ENCODE data around the gene LAYN. TPM values are rescaled to one million over a fixed set of nuclear protein-coding genes. Genes with fewer than 3 reads are reported as not detected.

LAYN gene
- polyA plus RNA-seq, 1 of the 3 experiments (the other 2 are of a cell fraction), result 366 TPM

DNA sequence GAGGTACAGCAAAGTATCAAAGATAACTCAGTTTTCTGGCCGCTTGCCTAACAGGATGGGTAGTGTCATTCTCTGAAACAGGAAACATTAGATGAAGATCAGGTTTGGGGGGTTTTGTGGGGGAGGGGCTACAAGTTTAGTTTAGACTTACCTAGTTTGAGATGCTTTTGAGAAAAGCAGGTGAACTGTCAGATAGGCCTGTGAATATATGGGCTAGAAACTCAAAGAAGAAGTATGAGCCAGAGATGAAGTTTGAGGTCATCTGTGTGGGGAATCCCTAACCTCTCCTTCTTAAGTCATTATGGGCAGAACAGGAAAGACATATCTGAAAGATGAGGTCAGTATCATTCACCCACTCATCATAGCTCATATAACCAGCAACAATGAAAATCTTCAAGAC lies 14.0 kb upstream of the LAYN start:
- DNase-seq, result no peak
- H3K9ac ChIP-seq, result peak overlapping the region; percentile 37; the same call in 1 of the 2 replicates
- no peak overlapping the region for H3K4me3 ChIP-seq (ENCODE audit: low read depth in 2 of 2, low read length in 1 of 2)
- no peaks in the 10 kb centered on the region for H4K20me1 ChIP-seq (ENCODE audit: insufficient read depth)
- no peaks in the 10 kb centered on the region for H3K79me2 ChIP-seq (ENCODE audit: insufficient read depth)
- H3K4me1 ChIP-seq (ENCODE audit: control insufficient read depth in 1 of 2, insufficient read depth in 2 of 2, low read depth in 1 of 2, low read length in 1 of 2), result peaks cover 0 to 23% of the 10 kb centered on the region in 2 experiments; a peak in 2 of 4 replicates
- H2AFZ ChIP-seq (ENCODE audit: low read depth), result no peak overlapping the region
- WGBS (ENCODE audit: low lambda C conversion rate), result 76% methylated on average over 1 of the region's 1 CpG
- H3K4me2 ChIP-seq, result no peak overlapping the region
- ChIA-PET POLR2A (no interaction called here), CTCF (interaction anchor here (0.9 kb wide), 1 partner anchor 14 kb away, joined by 3 read pairs; no protein-coding TSS in a partner anchor)
- peaks cover 52% of the 10 kb centered on the region for H3F3A ChIP-seq (replicated peaks; ENCODE audit: insufficient read depth)
- no peaks in the 10 kb centered on the region for H3K9me2 ChIP-seq
- H3K9me3 ChIP-seq, result no peaks in the 10 kb centered on the region
- no peaks in the 10 kb centered on the region for H3K27me3 ChIP-seq (ENCODE audit: insufficient read depth)
- no peaks in the 10 kb centered on the region for H3K36me3 ChIP-seq (replicated peaks in 1 of 2; ENCODE audit: control insufficient read depth in 1 of 2, insufficient read depth in 2 of 2, low read length in 1 of 2)
- H3K27ac ChIP-seq (ENCODE audit: low read depth in 2 of 2, low read length in 1 of 2), result peak overlapping the region in 1 of 2 experiments; percentile 73; a peak in 2 of 4 replicates
- TF ChIP-seq ZBTB33 (IDR thresholded peaks at IDR 0.05; ENCODE audit: borderline replicate concordance, low read depth) (no peak), TAF1 (IDR thresholded peaks at IDR 0.05; ENCODE audit: borderline replicate concordance, low read depth, low read length) (no peak), EZH2phosphoT487 (IDR thresholded peaks at IDR 0.05; ENCODE audit: borderline replicate concordance, low read depth) (no peak), ELF1 (IDR thresholded peaks at IDR 0.05) (no peak), YY1 (IDR thresholded peaks at IDR 0.05; ENCODE audit: low read depth) (no peak), TEAD4 (IDR thresholded peaks at IDR 0.05; ENCODE audit: borderline replicate concordance, insufficient read depth) (0 out of 2 replicates have a peak, but pooled peaks have one; percentile 46), NFIC (IDR thresholded peaks at IDR 0.05; ENCODE audit: borderline replicate concordance) (peak; percentile 49; the same call in 1 of the 2 replicates), MXI1 (IDR thresholded peaks at IDR 0.05; ENCODE audit: low read depth, low read length) (no peak), MAX (IDR thresholded peaks at IDR 0.05; ENCODE audit: low read depth) (0 out of 2 replicates have a peak, but pooled peaks have one; percentile 27), JUND (IDR thresholded peaks at IDR 0.05) (peak; percentile 77), RXRA (IDR thresholded peaks at IDR 0.05; ENCODE audit: borderline replicate concordance, low read depth) (peak; percentile 81; the same call in 1 of the 2 replicates), FOXM1 (IDR thresholded peaks at IDR 0.05; ENCODE audit: low read depth) (no peak), MEF2A (IDR thresholded peaks at IDR 0.05; ENCODE audit: borderline replicate concordance, low read depth) (no peak), CHD2 (IDR thresholded peaks at IDR 0.05; ENCODE audit: low read length, partially characterized antibody) (no peak), GATA2 (CRISPR knock-in tag; IDR thresholded peaks at IDR 0.05) (no peak), GABPA (IDR thresholded peaks at IDR 0.05; ENCODE audit: low read depth) (no peak), RFX5 (IDR thresholded peaks at IDR 0.05; ENCODE audit: low read length) (no peak), FOXJ3 (CRISPR knock-in tag; IDR thresholded peaks at IDR 0.05) (no peak), POLR2AphosphoS5 (IDR thresholded peaks at IDR 0.05; ENCODE audit: low read depth, low read length) (peak; percentile 44; the same call in 1 of the 2 replicates), RCOR1 (IDR thresholded peaks at IDR 0.05; ENCODE audit: low read length) (no peak), SIN3A (IDR thresholded peaks at IDR 0.05; ENCODE audit: borderline replicate concordance, low read depth, low read length) (no peak), EP300 (IDR thresholded peaks at IDR 0.05; ENCODE audit: borderline replicate concordance in 1 of 2, low read depth in 1 of 2, low read length in 1 of 2) (peak in 1 of 2 experiments; percentile 73; a peak in 1 of 4 replicates), NRF1 (IDR thresholded peaks at IDR 0.05; ENCODE audit: low read depth, low read length) (no peak), FOSL2 (IDR thresholded peaks at IDR 0.05; ENCODE audit: borderline replicate concordance, low read depth) (peak; percentile 73), SMC3 (IDR thresholded peaks at IDR 0.05; ENCODE audit: low read depth, low read length) (no peak)
- TF ChIP-seq, protein P1, sequence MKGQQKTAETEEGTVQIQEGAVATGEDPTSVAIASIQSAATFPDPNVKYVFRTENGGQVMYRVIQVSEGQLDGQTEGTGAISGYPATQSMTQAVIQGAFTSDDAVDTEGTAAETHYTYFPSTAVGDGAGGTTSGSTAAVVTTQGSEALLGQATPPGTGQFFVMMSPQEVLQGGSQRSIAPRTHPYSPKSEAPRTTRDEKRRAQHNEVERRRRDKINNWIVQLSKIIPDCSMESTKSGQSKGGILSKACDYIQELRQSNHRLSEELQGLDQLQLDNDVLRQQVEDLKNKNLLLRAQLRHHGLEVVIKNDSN (IDR thresholded peaks at IDR 0.05; ENCODE audit: borderline replicate concordance, low read depth), result no peak
- TF ChIP-seq, protein P2, sequence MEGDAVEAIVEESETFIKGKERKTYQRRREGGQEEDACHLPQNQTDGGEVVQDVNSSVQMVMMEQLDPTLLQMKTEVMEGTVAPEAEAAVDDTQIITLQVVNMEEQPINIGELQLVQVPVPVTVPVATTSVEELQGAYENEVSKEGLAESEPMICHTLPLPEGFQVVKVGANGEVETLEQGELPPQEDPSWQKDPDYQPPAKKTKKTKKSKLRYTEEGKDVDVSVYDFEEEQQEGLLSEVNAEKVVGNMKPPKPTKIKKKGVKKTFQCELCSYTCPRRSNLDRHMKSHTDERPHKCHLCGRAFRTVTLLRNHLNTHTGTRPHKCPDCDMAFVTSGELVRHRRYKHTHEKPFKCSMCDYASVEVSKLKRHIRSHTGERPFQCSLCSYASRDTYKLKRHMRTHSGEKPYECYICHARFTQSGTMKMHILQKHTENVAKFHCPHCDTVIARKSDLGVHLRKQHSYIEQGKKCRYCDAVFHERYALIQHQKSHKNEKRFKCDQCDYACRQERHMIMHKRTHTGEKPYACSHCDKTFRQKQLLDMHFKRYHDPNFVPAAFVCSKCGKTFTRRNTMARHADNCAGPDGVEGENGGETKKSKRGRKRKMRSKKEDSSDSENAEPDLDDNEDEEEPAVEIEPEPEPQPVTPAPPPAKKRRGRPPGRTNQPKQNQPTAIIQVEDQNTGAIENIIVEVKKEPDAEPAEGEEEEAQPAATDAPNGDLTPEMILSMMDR (IDR thresholded peaks at IDR 0.05), result no peak
- TF ChIP-seq, protein P3, sequence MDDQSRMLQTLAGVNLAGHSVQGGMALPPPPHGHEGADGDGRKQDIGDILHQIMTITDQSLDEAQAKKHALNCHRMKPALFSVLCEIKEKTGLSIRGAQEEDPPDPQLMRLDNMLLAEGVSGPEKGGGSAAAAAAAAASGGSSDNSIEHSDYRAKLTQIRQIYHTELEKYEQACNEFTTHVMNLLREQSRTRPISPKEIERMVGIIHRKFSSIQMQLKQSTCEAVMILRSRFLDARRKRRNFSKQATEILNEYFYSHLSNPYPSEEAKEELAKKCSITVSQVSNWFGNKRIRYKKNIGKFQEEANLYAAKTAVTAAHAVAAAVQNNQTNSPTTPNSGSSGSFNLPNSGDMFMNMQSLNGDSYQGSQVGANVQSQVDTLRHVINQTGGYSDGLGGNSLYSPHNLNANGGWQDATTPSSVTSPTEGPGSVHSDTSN (IDR thresholded peaks at IDR 0.05), result peak; percentile 80
- TF ChIP-seq, protein P4, sequence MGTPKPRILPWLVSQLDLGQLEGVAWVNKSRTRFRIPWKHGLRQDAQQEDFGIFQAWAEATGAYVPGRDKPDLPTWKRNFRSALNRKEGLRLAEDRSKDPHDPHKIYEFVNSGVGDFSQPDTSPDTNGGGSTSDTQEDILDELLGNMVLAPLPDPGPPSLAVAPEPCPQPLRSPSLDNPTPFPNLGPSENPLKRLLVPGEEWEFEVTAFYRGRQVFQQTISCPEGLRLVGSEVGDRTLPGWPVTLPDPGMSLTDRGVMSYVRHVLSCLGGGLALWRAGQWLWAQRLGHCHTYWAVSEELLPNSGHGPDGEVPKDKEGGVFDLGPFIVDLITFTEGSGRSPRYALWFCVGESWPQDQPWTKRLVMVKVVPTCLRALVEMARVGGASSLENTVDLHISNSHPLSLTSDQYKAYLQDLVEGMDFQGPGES (IDR thresholded peaks at IDR 0.05; ENCODE audit: low read depth, low read length), result no peak
